Naive B cell (primary cell): Measurements from ENCODE around the gene PDGFC. TPM values are rescaled to one million over a fixed set of nuclear protein-coding genes. Genes with fewer than 3 reads are reported as not detected.

Experiments
- ATAC-seq, 2 donors: fragments of 150-1000 bp; cut with Tn5 transposase; 2 replicates each; pipeline ENCODE4 v1.10.0; 2021; ENCODE audit warnings: low read depth in 2 of 2, mild to moderate bottlenecking in 2 of 2, moderate library complexity in 2 of 2
- DNase-seq: peaks from one replicate; pipeline ENCODE4 v3.0.0; 2022
- H3K27ac Mint-ChIP-seq, 6 donors: one replicate each; pipeline ENCODE4 v1.8.0; 2020 to 2022; ENCODE audit warnings: mild to moderate bottlenecking in 6 of 6, mixed read lengths in 6 of 6, moderate library complexity in 5 of 6, inconsistent platforms in 2 of 6
- H3K27me3 Mint-ChIP-seq, 3 donors: one replicate each; pipeline ENCODE4 v1.8.0; 2021 to 2022; ENCODE audit warnings: mixed read lengths in 3 of 3, mild to moderate bottlenecking in 1 of 3
- H3K36me3 Mint-ChIP-seq, 2 donors: one replicate each; pipeline ENCODE4 v1.8.0; 2020 to 2022; ENCODE audit warnings: mixed read lengths in 2 of 2, inconsistent platforms in 1 of 2, mild to moderate bottlenecking in 1 of 2
- H3K4me1 Mint-ChIP-seq, 3 donors: one replicate each; pipeline ENCODE4 v1.8.0; 2020 to 2022; ENCODE audit warnings: mixed read lengths in 3 of 3, inconsistent platforms in 1 of 3, mild to moderate bottlenecking in 1 of 3, moderate library complexity in 1 of 3
- H3K4me3 Mint-ChIP-seq, 8 donors: one replicate each; pipeline ENCODE4 v1.8.0; 2020 to 2022; ENCODE audit warnings: mild to moderate bottlenecking in 8 of 8, mixed read lengths in 8 of 8, moderate library complexity in 8 of 8, inconsistent platforms in 2 of 8
- H3K9me3 Mint-ChIP-seq, 7 donors: one replicate each; pipeline ENCODE4 v1.8.0; 2020 to 2022; ENCODE audit warnings: mixed read lengths in 7 of 7, mild to moderate bottlenecking in 5 of 7, inconsistent platforms in 2 of 7, moderate library complexity in 1 of 7
- polyA plus RNA-seq, 6 donors: library from polyadenylated mRNA; unstranded; fragments of 300-500 nt; fragmentation: Illumina TruSeq; gene quantifications; one replicate each; pipeline ENCODE4 v1.2.3, GENCODE V29; 2021; ENCODE audit warnings: low read depth in 6 of 6

PDGFC gene, protein sequence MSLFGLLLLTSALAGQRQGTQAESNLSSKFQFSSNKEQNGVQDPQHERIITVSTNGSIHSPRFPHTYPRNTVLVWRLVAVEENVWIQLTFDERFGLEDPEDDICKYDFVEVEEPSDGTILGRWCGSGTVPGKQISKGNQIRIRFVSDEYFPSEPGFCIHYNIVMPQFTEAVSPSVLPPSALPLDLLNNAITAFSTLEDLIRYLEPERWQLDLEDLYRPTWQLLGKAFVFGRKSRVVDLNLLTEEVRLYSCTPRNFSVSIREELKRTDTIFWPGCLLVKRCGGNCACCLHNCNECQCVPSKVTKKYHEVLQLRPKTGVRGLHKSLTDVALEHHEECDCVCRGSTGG
- under 1 TPM in 2 of 6 donors, not detected in 4; 0.17 to 0.45 TPM for polyA plus RNA-seq

GRCh38 chr4:156971676-156972378 lies at the start of gene PDGFC:
Gene PDGFC (minus strand): TSS chr4:156971799. CDS start chr4:156970903, 896 bp downstream.
- Mint-ChIP-seq H3K36me3 (no peaks in the 10 kb centered on the region), H3K4me1 (peaks cover 11 to 20% (median 16%) of the 10 kb centered on the region in 3 donors), H3K9me3 (peaks cover 0 to 11% (median 0%) of the 10 kb centered on the region in 7 donors), H3K27ac (peak within 1 kb of the TSS in 1 of 6 donors; percentile 26), H3K27me3 (peaks cover 58 to 67% (median 61%) of the 10 kb centered on the region in 3 donors), H3K4me3 (peak within 1 kb of the TSS; percentile 73 to 85 (median 77))
- DNase-seq = peak; percentile 5
- peak; percentile 55 to 63 for ATAC-seq

- Mint-ChIP-seq H3K36me3 (no peaks in the 10 kb centered on the region), H3K27me3 (no peaks in the 10 kb centered on the region)
- ATAC-seq = no peak
Observed at GRCh38 chr4:157020882-157021281, 49.3 kb upstream of the PDGFC start.

DNA sequence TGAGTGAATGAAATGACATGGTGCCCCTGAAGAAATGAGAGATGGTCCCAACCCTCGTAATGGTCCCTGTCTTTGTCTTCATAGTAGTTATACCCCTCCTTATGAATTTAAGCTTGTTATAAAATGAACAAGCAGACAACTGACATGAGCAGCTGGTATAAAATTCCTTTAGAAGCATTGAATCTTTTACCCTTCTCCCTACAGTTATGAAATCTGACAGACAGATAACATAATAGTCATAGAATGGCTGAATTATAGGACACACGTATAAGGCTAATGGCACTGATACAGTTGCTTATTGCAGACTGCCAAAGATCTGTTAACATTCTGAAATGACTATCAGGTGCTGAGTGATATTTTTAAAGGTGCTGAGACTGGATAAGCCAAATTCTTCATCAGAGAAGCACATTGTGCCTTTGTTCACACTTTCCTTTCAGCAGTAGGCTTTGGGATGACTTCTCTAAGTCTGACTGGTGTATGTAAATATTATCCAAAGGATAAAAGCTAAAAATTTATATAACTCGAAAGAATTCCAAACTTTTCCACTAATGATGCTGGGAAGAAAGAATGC lies 47.4 kb upstream of the PDGFC start:
- Mint-ChIP-seq H3K4me3 (no peak overlapping the region), H3K9me3 (peaks cover 0 to 3% (median 0%) of the 10 kb centered on the region in 7 donors)
- ATAC-seq = no peak

More at GRCh38 chr4:157020882-157021281, 49.3 kb upstream of the PDGFC start:
- Mint-ChIP-seq H3K27ac (no peak overlapping the region), H3K9me3 (peaks cover 0 to 3% (median 0%) of the 10 kb centered on the region in 7 donors), H3K4me3 (no peak overlapping the region), H3K4me1 (no peaks in the 10 kb centered on the region)
- no peak for DNase-seq

GRCh38 chr4:157014621-157015591 lies 43.3 kb upstream of the PDGFC start:
- Mint-ChIP-seq H3K4me3 (no peak overlapping the region), H3K9me3 (peaks cover 0 to 3% (median 0%) of the 10 kb centered on the region in 7 donors), H3K36me3 (no peaks in the 10 kb centered on the region), H3K27ac (no peak overlapping the region), H3K4me1 (no peaks in the 10 kb centered on the region), H3K27me3 (no peaks in the 10 kb centered on the region)
- DNase-seq = no peak
- ATAC-seq = no peak

More for the DNA sequence above, 47.4 kb upstream of the PDGFC start:
- DNase-seq = no peak
- no peaks in the 10 kb centered on the region for H3K36me3 Mint-ChIP-seq
- H3K4me1 Mint-ChIP-seq = no peaks in the 10 kb centered on the region
- H3K27ac Mint-ChIP-seq = no peak overlapping the region
- no peaks in the 10 kb centered on the region for H3K27me3 Mint-ChIP-seq

GRCh38 chr4:157013656-157014055 lies 42.1 kb upstream of the PDGFC start:
- Mint-ChIP-seq H3K27me3 (no peaks in the 10 kb centered on the region), H3K27ac (no peak overlapping the region), H3K9me3 (peaks cover 0 to 3% (median 0%) of the 10 kb centered on the region in 7 donors), H3K4me1 (no peaks in the 10 kb centered on the region), H3K4me3 (no peak overlapping the region), H3K36me3 (no peaks in the 10 kb centered on the region)
- DNase-seq (no peak), ATAC-seq (no peak)

DNA sequence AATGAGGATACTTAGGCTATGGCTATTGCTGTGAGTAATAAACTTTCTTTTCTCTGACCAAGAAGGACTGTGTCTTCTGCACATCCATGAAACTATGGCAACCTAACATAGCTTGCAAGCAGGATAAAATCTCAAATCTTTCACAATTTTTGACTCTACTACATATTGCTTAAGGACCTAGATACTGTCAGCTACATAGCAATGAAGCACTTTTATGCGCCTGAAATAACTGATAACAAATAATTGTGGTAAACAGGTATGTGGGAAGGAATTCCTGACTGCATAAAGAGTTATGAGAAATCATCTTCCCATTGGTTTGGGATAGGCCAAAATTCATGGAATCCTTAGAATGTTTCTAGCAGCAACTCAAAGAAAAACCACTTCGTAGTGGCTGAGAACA lies 41.2 kb upstream of the PDGFC start:
- H3K36me3 Mint-ChIP-seq = no peaks in the 10 kb centered on the region
- DNase-seq (no peak), ATAC-seq (no peak)
- H3K27ac Mint-ChIP-seq = no peak overlapping the region
- H3K4me1 Mint-ChIP-seq = no peaks in the 10 kb centered on the region
- H3K27me3 Mint-ChIP-seq = no peaks in the 10 kb centered on the region
- H3K9me3 Mint-ChIP-seq = peaks cover 0 to 4% (median 0%) of the 10 kb centered on the region in 7 donors
- no peak overlapping the region for H3K4me3 Mint-ChIP-seq

DNA sequence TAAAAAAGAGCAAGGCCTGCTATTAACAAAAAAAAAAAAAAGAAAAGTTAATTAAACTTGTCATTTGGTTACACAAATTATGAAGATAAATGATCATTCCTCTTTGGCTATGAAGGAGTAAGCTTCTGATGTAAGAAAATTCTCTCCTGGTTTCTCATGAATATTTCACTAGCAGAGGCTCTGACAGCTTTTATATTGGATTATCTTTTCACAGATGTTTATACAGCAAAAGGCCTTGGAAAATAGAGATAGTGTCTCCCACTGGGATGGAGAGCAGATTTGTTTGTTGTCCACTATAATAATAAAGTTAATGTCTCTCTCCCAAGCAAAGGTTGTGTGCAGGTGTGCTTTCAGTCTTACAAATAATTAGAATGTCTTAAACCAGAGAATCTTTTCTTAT lies 40.7 kb upstream of the PDGFC start:
- ATAC-seq = no peak
- no peaks in the 10 kb centered on the region for H3K27me3 Mint-ChIP-seq
- H3K4me1 Mint-ChIP-seq = no peaks in the 10 kb centered on the region

DNA sequence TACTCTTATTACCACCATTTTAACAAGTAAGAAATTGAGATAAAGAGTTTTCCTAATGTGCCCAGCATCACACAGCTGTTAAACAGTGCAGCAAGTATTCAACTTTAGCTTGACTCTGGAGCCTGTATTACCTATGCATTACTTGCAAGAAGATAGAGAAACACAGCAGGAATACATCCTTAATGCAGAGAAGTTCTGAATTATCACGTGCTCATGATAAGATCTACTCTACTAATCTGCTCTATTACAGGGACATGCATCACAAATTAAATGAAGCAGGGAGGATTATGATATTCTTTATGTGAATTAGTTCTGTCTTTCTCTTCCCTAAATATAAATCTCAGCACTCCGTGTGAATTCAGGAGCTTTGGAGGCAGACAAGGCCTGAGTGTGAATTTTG lies 39.0 kb upstream of the PDGFC start:
- ATAC-seq (no peak), DNase-seq (no peak)
- Mint-ChIP-seq H3K27ac (no peak overlapping the region), H3K27me3 (no peaks in the 10 kb centered on the region), H3K9me3 (peaks cover 0 to 4% (median 0%) of the 10 kb centered on the region in 7 donors), H3K4me1 (no peaks in the 10 kb centered on the region), H3K36me3 (no peaks in the 10 kb centered on the region), H3K4me3 (no peak overlapping the region)

More for the DNA sequence above, 40.7 kb upstream of the PDGFC start:
- no peak for DNase-seq
- no peaks in the 10 kb centered on the region for H3K36me3 Mint-ChIP-seq
- no peak overlapping the region for H3K27ac Mint-ChIP-seq
- H3K9me3 Mint-ChIP-seq = peaks cover 0 to 4% (median 0%) of the 10 kb centered on the region in 7 donors
- H3K4me3 Mint-ChIP-seq = no peak overlapping the region

DNA sequence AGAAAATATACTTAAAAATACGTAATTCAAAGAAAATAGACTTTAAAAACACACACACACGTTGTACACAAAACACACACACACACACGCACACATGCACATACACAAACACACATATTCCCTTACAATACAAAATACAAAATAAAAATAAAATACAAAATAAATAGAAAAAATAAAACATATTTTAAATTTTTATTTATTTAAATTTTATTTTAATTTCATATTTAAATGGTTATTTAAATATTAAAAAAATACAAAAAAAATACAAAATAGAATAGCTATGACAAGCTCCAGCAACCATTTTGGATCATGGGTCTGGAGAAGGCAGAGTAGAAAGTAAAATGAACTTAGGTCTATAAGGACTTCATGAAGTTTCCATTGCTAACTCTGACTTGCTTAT lies 34.2 kb upstream of the PDGFC start:
- no peaks in the 10 kb centered on the region for H3K36me3 Mint-ChIP-seq
- no peaks in the 10 kb centered on the region for H3K27me3 Mint-ChIP-seq
- H3K4me3 Mint-ChIP-seq = no peak overlapping the region
- no peaks in the 10 kb centered on the region for H3K4me1 Mint-ChIP-seq
- H3K9me3 Mint-ChIP-seq = peaks cover 0 to 4% (median 0%) of the 10 kb centered on the region in 7 donors
- DNase-seq (no peak), ATAC-seq (no peak)
- no peak overlapping the region for H3K27ac Mint-ChIP-seq

GRCh38 chr4:157005193-157005592 lies 33.6 kb upstream of the PDGFC start:
- DNase-seq (no peak), ATAC-seq (no peak)
- no peaks in the 10 kb centered on the region for H3K4me1 Mint-ChIP-seq
- H3K9me3 Mint-ChIP-seq = peaks cover 0 to 4% (median 0%) of the 10 kb centered on the region in 7 donors
- H3K36me3 Mint-ChIP-seq = no peaks in the 10 kb centered on the region
- H3K4me3 Mint-ChIP-seq = no peak overlapping the region
- no peak overlapping the region for H3K27ac Mint-ChIP-seq
- H3K27me3 Mint-ChIP-seq = no peaks in the 10 kb centered on the region

DNA sequence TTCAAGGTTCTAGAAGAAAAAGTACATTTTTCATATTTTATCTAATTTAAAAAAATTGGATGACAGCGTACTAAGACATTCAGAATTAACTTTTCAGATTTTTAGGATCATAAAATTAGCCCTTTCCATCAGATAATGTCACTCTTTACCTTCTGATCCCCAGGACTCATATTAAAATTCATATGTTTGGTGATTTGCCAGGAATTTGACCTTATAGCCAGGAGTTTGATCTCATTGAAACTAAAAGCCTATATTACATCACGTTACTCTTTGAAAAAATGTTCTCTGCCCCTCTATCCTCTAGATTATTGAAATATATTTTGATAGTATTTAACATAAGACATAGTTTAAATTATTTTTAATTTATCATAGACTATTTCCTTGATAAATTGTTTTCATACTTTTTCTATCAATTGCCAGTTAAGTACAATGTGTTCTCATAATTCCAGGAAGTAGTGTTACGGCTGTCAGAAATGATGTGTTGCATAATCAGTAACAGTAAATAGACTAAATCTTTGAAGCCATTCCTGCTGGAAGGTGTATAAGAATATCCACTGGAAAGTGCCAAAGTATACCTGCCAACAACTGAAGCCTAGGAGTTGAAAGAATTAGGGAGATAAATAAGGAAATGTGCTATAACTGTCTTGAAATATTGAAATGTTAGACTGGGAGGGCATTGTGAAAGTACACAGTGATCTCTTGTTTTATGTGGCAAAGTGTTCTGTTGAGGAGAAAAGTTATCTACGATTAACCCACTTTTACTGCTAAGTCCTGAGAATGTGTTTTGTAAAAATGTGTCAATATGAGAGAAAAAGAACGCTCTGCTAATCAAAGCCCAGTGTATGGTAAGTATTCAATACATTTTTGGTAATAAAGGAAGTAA lies 32.9 kb upstream of the PDGFC start:
- Mint-ChIP-seq H3K4me1 (no peaks in the 10 kb centered on the region), H3K9me3 (peaks cover 0 to 4% (median 0%) of the 10 kb centered on the region in 7 donors), H3K4me3 (no peak overlapping the region), H3K27ac (no peak overlapping the region), H3K36me3 (no peaks in the 10 kb centered on the region), H3K27me3 (no peaks in the 10 kb centered on the region)
- DNase-seq (no peak), ATAC-seq (no peak)

- no peak overlapping the region for H3K4me3 Mint-ChIP-seq
- H3K9me3 Mint-ChIP-seq = peaks cover 5 to 19% (median 10%) of the 10 kb centered on the region in 7 donors
- H3K4me1 Mint-ChIP-seq = no peaks in the 10 kb centered on the region
- H3K36me3 Mint-ChIP-seq = peaks cover 0 to 8% of the 10 kb centered on the region in 2 donors
- no peak overlapping the region for H3K27ac Mint-ChIP-seq
- no peak for DNase-seq
- ATAC-seq = no peak
- H3K27me3 Mint-ChIP-seq = no peaks in the 10 kb centered on the region
Observed at GRCh38 chr4:156999175-156999517, 27.5 kb upstream of the PDGFC start.
